Prostate gland (tissue), 2 donors: ENCODE data around the gene LRRC1. TPM values are rescaled to one million over a fixed set of nuclear protein-coding genes. Genes with fewer than 3 reads are reported as not detected.

ENCODE experiments used
- DNase-seq: peaks from one replicate; pipeline ENCODE4 v3.0.0-alpha.2; 2019; ENCODE audit warnings: low spot score
- H3K27ac ChIP-seq, 2 donors: fragments of 200-600 bp; sonication (generic); 2 replicates each; pipeline ENCODE4 v1.5.1; 2017 to 2019
- H3K27me3 ChIP-seq: fragments of 200-600 bp; sonication (generic); replicated peaks from 2 replicates; pipeline ENCODE4 v1.5.1; 2019; ENCODE audit not compliant: insufficient read depth
- H3K36me3 ChIP-seq, 2 donors: fragments of 200-600 bp; sonication (generic); 1 replicate in 1 of 2; 2 replicates in 1 of 2; pipeline versions ENCODE4 v1.5.1 to v1.8.1; 2017 to 2019
- H3K4me1 ChIP-seq: fragments of 200-600 bp; sonication (generic); replicated peaks from 2 replicates; pipeline ENCODE4 v1.5.1; 2019
- H3K4me3 ChIP-seq, 2 donors: fragments of 200-600 bp; sonication (generic); 2 replicates each; pipeline ENCODE4 v1.5.1; 2017 to 2019
- H3K9me3 ChIP-seq: fragments of 200-600 bp; sonication (generic); 2 replicates; pipeline ENCODE4 v1.5.1; 2017
- CTCF ChIP-seq, 4 experiments: fragments of 200-600 bp in 2 of 4; fragments of 450-650 bp in 2 of 4; sonication (generic) in 2 of 4; IDR thresholded peaks; 1 replicate in 3 of 4; 2 replicates in 1 of 4; pipeline ENCODE4 v1.5.1; 2016 to 2019; ENCODE audit warnings: antibody characterized with exemption in 4 of 4, mild to moderate bottlenecking in 2 of 4, moderate library complexity in 2 of 4
- POLR2A ChIP-seq: fragments of 450-650 bp; IDR thresholded peaks from one replicate; pipeline ENCODE4 v1.6.1; 2016; ENCODE audit warnings: antibody characterized with exemption, mild to moderate bottlenecking
- POLR2AphosphoS5 ChIP-seq: sonication (generic); formaldehyde crosslinking; IDR thresholded peaks from one replicate; pipeline ENCODE4 v1.6.1; 2017; ENCODE audit warnings: antibody characterized with exemption
- WGBS: methylation state at CpG from one replicate; pipeline ENCODE4 v1.1.5; 2018; 5-methylcytosine and 5-hydroxymethylcytosine counted together
- intact Hi-C: fragments of 100-400 bp; cut with DNase I; formaldehyde crosslinking; loops from one replicate; pipeline ENCODE4 v1.14.2; 2022
- total RNA-seq, 2 donors: library from RNA; depleted of rRNA; stranded (reverse); fragments of >200 nt; gene quantifications; one replicate each; pipeline ENCODE4 v1.1.0, GENCODE V29; 2016

LRRC1 gene
- total RNA-seq, 2 donors from 2014 or later: 25.0 to 25.6 TPM

- no peak for DNase-seq
- WGBS: 100% methylated on average over 1 of the region's 1 CpG
- no peak overlapping the region for H3K27ac ChIP-seq
- H3K4me3 ChIP-seq: no peak overlapping the region
- no peaks in the 10 kb centered on the region for H3K9me3 ChIP-seq
- H3K4me1 ChIP-seq: no peaks in the 10 kb centered on the region
- H3K36me3 ChIP-seq: no peaks in the 10 kb centered on the region
- TF ChIP-seq POLR2A: no peak
- TF ChIP-seq CTCF (IDR thresholded peaks at IDR 0.05): no peak
- no peak for TF ChIP-seq POLR2AphosphoS5
- H3K27me3 ChIP-seq: no peaks in the 10 kb centered on the region
- intact Hi-C loops: no loop called here
Observed at GRCh38 chr6:53824714-53825113, 29.9 kb downstream of the LRRC1 start.

DNA sequence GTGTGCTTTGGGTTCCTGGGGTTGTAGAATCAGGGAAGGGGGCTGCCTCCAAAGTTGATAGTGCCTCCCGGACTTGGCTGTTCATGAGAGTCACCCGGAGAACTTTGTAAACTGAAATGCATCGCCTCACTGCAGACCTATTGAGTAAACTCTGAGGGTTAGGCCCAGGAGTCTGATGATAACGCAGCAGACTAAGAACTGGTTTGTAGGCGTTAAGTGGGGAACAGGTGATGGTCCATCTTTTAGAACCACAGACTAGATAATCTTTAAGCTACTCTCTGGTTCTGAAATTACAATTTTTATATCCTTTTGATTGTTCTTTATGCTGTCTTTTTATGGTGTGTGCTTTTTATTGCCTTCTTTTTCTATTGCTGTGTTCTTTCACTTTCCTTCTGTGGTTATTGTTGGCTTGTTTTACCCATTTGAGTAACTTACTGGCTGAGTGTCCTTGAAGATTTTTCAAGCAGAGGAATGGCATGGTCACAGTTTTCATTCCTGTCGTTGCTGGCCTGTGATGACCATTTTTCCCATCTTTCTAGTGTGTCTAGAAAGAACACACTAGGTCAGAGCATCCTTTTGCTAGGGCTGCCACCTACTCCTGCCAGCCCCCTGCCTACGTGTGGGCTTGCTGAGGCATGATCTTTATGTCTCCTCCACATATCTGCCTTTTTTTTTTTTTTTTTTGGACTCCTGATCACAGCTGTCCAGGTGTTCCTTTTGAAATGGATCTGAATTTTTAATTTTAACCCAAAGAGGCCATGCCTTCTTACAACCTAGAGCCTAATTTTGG, 30.9 kb downstream of the LRRC1 start:
- no peak overlapping the region for H3K4me3 ChIP-seq
- TF ChIP-seq POLR2AphosphoS5 (no peak), POLR2A (no peak), CTCF (IDR thresholded peaks at IDR 0.05) (no peak)
- H3K4me1 ChIP-seq: no peaks in the 10 kb centered on the region
- intact Hi-C loops: no loop called here
- no peaks in the 10 kb centered on the region for H3K27me3 ChIP-seq
- no peak overlapping the region for H3K27ac ChIP-seq
- no peaks in the 10 kb centered on the region for H3K36me3 ChIP-seq
- WGBS: 68% methylated on average over 7 of the region's 7 CpGs
- no peak for DNase-seq
- no peaks in the 10 kb centered on the region for H3K9me3 ChIP-seq

GRCh38 chr6:53827531-53827930, 32.7 kb downstream of the LRRC1 start:
- no peaks in the 10 kb centered on the region for H3K36me3 ChIP-seq
- H3K27ac ChIP-seq: no peak overlapping the region
- no peak for TF ChIP-seq POLR2A
- TF ChIP-seq CTCF (IDR thresholded peaks at IDR 0.05): no peak
- TF ChIP-seq POLR2AphosphoS5: no peak
- DNase-seq: no peak
- 100% methylated on average over 1 of the region's 1 CpG for WGBS
- no peaks in the 10 kb centered on the region for H3K4me1 ChIP-seq
- H3K27me3 ChIP-seq: no peaks in the 10 kb centered on the region
- no peaks in the 10 kb centered on the region for H3K9me3 ChIP-seq
- H3K4me3 ChIP-seq: no peak overlapping the region
- intact Hi-C loops: no loop called here

DNA sequence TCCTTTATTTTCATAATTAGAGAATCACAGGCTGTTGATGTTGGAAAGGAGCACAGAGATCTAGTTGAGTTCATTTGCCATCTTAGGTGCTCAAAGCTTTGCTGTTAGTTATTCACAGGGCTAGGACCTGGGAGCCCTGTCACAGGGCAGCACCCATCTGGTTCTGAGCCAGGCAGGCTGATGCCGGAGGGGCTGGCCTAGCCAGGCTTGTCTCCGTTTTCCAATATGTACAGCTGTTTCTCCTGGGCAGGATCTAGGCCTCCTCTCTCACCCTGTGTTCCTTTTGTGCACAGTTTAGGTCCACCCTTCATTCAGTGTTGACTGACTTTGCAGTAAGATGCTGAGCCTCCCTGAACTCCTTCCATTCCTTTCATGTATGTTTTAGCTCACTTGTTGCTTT, 33.4 kb downstream of the LRRC1 start:
- intact Hi-C loops: no loop called here
- no peak for TF ChIP-seq CTCF (IDR thresholded peaks at IDR 0.05)
- no peak for TF ChIP-seq POLR2AphosphoS5
- TF ChIP-seq POLR2A: no peak
- no peaks in the 10 kb centered on the region for H3K27me3 ChIP-seq
- no peak overlapping the region for H3K27ac ChIP-seq
- no peak for DNase-seq
- H3K4me3 ChIP-seq: no peak overlapping the region
- H3K36me3 ChIP-seq: no peaks in the 10 kb centered on the region
- WGBS: 64% methylated on average over 2 of the region's 2 CpGs
- H3K4me1 ChIP-seq: no peaks in the 10 kb centered on the region
- H3K9me3 ChIP-seq: no peaks in the 10 kb centered on the region
